ENCODE data around the gene FAM210B. TPM values are rescaled to one million over a fixed set of nuclear protein-coding genes. Genes with fewer than 3 reads are reported as not detected.
A peak's percentile ranks its signal among the peaks of the same experiment; 100 is the strongest.
"Not testable (repeated sequence)": the region's sequence is repeated elsewhere in the genome, so short reads cannot be mapped to it uniquely, and the experiment has no call there.

FAM210B gene, protein sequence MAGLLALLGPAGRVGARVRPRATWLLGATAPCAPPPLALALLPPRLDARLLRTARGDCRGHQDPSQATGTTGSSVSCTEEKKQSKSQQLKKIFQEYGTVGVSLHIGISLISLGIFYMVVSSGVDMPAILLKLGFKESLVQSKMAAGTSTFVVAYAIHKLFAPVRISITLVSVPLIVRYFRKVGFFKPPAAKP
- 6.2 and 6.9 TPM in 2 replicates for total RNA-seq

DNA sequence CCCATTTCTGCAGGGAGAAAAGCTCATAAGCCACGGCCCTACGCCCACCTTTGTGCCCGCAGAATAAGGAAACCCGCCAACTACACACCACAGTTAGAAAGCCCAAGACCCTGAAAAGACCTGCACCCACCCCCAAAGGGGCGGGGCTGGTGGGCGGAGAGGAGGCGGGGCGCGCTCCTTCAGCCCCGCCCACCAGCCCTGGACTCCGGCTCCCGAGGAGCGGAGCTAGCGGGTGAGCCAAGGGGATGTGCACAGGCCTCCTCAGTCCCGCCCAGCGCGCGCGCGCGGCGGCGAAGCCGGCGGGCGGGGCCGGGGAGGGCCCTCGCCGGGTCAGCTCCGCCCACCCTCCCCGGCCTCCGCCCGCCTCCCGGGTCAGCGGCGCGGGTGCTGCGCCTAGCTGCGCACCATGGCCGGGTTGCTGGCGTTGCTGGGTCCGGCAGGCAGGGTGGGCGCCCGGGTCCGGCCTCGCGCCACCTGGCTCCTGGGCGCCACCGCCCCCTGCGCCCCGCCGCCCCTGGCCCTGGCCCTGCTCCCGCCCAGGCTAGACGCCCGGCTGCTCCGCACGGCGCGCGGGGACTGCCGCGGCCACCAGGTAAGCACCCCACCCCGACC lies at the start of gene FAM210B:
TSS of gene FAM210B (plus strand) at position 375 of the 612 bp plus-strand sequence. CDS start at position 407, 32 bp downstream.
- intact Hi-C loops (cut with micrococcal nuclease) = loop anchor here (1.0 to 5.0 kb wide), 4 partner anchors 13 to 111 kb away; partner anchors contain the start of genes AURKA, CSTF1, MC3R and RTF2
- H3K27ac Mint-ChIP-seq = peak within 1 kb of the TSS; percentile 48
- DNase-seq (ENCODE audit: low spot score) = peak; percentile 76
- peak within 1 kb of the TSS; percentile 85 for H3K4me3 Mint-ChIP-seq
- H3K36me3 Mint-ChIP-seq (ENCODE audit: low read depth) = no peaks in the 10 kb centered on the region
- peaks cover 7% of the 10 kb centered on the region for H3K27me3 Mint-ChIP-seq (ENCODE audit: insufficient read depth)
- peaks cover 7% of the 10 kb centered on the region for H3K4me1 Mint-ChIP-seq (ENCODE audit: low read depth)
- H3K9me3 Mint-ChIP-seq = no peaks in the 10 kb centered on the region

DNA sequence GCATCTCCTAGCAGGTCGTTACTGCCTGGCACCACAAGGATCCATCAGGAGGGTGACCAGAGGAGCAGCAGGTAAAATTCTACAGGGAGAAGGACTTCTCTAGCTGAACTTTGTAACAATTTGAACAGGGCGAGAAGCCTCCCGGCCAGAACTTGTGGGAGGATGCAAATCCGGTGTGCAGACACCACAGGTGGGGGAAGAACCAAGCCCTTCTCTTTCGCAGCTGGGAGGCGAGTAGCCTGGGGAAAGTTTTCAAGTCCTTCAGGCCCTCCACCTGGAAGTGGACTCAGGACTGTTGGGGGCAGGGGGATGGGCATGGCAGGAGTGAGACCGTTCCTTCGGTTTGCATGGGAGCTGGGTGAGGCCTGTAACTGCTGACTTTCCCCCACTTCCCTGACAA lies 42.7 kb upstream of the FAM210B start:
- intact Hi-C loops (cut with micrococcal nuclease) = no loop called here
- Mint-ChIP-seq H3K4me3 (no peak overlapping the region), H3K27ac (no peak overlapping the region)

DNA sequence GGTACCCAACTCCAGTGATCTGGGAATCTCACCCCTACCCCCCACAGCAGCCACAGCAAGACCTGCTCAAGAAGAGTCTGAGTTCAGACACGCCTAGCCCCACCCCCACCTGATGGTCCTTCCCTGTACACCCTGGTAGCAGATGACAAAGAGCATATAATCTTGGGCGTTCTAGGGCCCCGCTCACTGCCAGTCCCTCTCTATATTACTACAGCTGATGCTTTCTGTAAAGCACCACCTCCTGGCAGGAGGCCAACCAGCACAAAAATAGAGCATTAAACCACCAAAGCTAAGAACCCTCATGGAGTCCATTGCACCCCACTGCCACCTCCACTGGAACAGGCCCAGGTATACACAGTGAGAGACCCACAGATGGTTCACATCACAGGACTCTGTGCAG lies 42.3 kb upstream of the FAM210B start:
- peaks cover 3% of the 10 kb centered on the region for H3K9me3 Mint-ChIP-seq
- no peak overlapping the region for H3K27ac Mint-ChIP-seq
- H3K4me1 Mint-ChIP-seq (ENCODE audit: low read depth) = no peaks in the 10 kb centered on the region
- intact Hi-C loops (cut with micrococcal nuclease) = no loop called here
- no peaks in the 10 kb centered on the region for H3K36me3 Mint-ChIP-seq (ENCODE audit: low read depth)
- peaks cover 9% of the 10 kb centered on the region for H3K27me3 Mint-ChIP-seq (ENCODE audit: insufficient read depth)
- DNase-seq (ENCODE audit: low spot score) = no peak
- no peak overlapping the region for H3K4me3 Mint-ChIP-seq

More for the DNA sequence above, 42.7 kb upstream of the FAM210B start:
- Mint-ChIP-seq H3K9me3 (peaks cover 3% of the 10 kb centered on the region), H3K36me3 (ENCODE audit: low read depth) (no peaks in the 10 kb centered on the region), H3K4me1 (ENCODE audit: low read depth) (no peaks in the 10 kb centered on the region), H3K27me3 (ENCODE audit: insufficient read depth) (peaks cover 9% of the 10 kb centered on the region)
- DNase-seq (ENCODE audit: low spot score) = no peak

DNA sequence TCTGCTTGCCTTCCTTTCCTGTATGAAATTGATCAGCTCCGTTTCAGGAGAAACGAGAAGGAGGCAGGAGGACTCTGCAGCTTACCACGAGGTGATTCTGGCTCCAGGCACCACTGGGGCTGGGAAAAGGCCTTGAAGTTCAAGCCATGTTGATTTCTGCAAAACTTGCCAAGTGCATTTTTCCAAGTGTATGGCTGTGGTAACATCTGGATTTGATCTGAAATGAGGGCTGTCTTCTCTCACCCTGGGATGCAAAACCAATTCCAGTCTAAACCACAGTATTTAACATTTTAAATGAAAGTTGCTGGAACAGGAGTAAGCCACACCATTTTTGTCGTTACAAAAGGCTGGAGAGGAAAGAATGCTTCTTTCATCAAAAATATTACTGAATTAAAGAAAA lies 36.1 kb upstream of the FAM210B start:
- Mint-ChIP-seq H3K27me3 (ENCODE audit: insufficient read depth) (peaks cover 7% of the 10 kb centered on the region), H3K9me3 (no peaks in the 10 kb centered on the region), H3K4me3 (no peak overlapping the region), H3K4me1 (ENCODE audit: low read depth) (no peaks in the 10 kb centered on the region), H3K36me3 (ENCODE audit: low read depth) (no peaks in the 10 kb centered on the region), H3K27ac (no peak overlapping the region)
- DNase-seq (ENCODE audit: low spot score) = no peak
- intact Hi-C loops (cut with micrococcal nuclease) = no loop called here

GRCh38 chr20:56323206-56323605 lies 35.6 kb upstream of the FAM210B start:
- no peak overlapping the region for H3K27ac Mint-ChIP-seq
- no peaks in the 10 kb centered on the region for H3K9me3 Mint-ChIP-seq
- no peak overlapping the region for H3K4me3 Mint-ChIP-seq
- intact Hi-C loops (cut with micrococcal nuclease) = no loop called here
- H3K27me3 Mint-ChIP-seq (ENCODE audit: insufficient read depth) = peaks cover 5% of the 10 kb centered on the region
- DNase-seq (ENCODE audit: low spot score) = no peak
- no peaks in the 10 kb centered on the region for H3K4me1 Mint-ChIP-seq (ENCODE audit: low read depth)
- H3K36me3 Mint-ChIP-seq (ENCODE audit: low read depth) = no peaks in the 10 kb centered on the region

GRCh38 chr20:56323656-56324055 lies 35.1 kb upstream of the FAM210B start:
- intact Hi-C loops (cut with micrococcal nuclease) = no loop called here
- Mint-ChIP-seq H3K27ac (no peak overlapping the region), H3K27me3 (ENCODE audit: insufficient read depth) (peaks cover 5% of the 10 kb centered on the region), H3K9me3 (no peaks in the 10 kb centered on the region), H3K36me3 (ENCODE audit: low read depth) (no peaks in the 10 kb centered on the region), H3K4me3 (no peak overlapping the region), H3K4me1 (ENCODE audit: low read depth) (no peaks in the 10 kb centered on the region)
- no peak for DNase-seq (ENCODE audit: low spot score)

- H3K9me3 Mint-ChIP-seq = no peaks in the 10 kb centered on the region
- H3K36me3 Mint-ChIP-seq (ENCODE audit: low read depth) = no peaks in the 10 kb centered on the region
- DNase-seq (ENCODE audit: low spot score) = no peak
- no peak overlapping the region for H3K27ac Mint-ChIP-seq
- intact Hi-C loops (cut with micrococcal nuclease) = no loop called here
- no peaks in the 10 kb centered on the region for H3K4me1 Mint-ChIP-seq (ENCODE audit: low read depth)
- no peak overlapping the region for H3K4me3 Mint-ChIP-seq
- H3K27me3 Mint-ChIP-seq (ENCODE audit: insufficient read depth) = peaks cover 5% of the 10 kb centered on the region
Observed at GRCh38 chr20:56324806-56325205, 34.0 kb upstream of the FAM210B start.

DNA sequence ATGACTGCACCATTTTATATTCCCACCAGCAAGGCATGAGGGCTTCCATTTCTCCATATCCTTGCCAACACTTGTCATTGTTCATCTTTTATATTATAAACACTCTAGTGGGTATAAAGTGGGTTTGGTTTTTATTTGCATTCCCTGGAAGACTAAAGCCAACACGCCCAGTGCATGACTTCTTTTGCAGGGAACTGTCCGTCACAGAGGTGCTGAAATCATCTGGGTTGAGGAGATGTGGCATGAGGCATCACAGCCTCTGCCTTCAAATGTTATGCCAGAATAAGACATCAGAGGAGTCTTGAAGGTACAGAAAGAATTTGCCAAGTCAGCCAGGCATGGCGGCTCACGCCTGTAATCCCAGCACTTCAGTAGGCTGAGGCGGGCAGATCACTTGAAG lies 29.9 kb upstream of the FAM210B start:
- Mint-ChIP-seq H3K4me1 (ENCODE audit: low read depth) (no peaks in the 10 kb centered on the region), H3K36me3 (ENCODE audit: low read depth) (no peaks in the 10 kb centered on the region), H3K9me3 (no peaks in the 10 kb centered on the region), H3K27me3 (ENCODE audit: insufficient read depth) (peaks cover 3% of the 10 kb centered on the region), H3K27ac (no peak overlapping the region), H3K4me3 (no peak overlapping the region)
- intact Hi-C loops (cut with micrococcal nuclease) = no loop called here
- DNase-seq (ENCODE audit: low spot score) = no peak

DNA sequence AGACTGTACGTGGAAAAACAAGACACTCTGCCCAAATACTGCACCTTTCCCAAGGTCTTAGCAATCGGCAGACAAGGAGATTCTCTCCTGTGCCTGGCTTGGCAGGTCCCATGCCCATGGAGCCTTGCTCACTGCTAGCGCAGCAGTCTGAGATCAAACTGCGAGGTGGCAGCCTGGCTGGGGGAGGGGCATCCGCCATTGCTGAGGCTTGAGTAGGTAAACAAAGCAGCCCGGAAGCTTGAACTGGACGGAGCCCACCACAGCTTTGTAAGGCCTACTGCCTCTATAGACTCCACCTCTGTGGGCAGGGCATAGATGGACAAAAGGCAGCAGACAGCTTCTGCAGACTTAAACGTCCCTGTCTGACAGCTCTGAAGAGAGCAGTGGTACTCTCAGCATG lies 22.1 kb upstream of the FAM210B start:
- H3K27me3 Mint-ChIP-seq (ENCODE audit: insufficient read depth) = peaks cover 30% of the 10 kb centered on the region
- H3K4me1 Mint-ChIP-seq (ENCODE audit: low read depth); H3K27ac Mint-ChIP-seq; H3K9me3 Mint-ChIP-seq; H3K36me3 Mint-ChIP-seq (ENCODE audit: low read depth); intact Hi-C loops (cut with micrococcal nuclease); DNase-seq (ENCODE audit: low spot score); H3K4me3 Mint-ChIP-seq: not testable (repeated sequence)

GRCh38 chr20:56342783-56343182 lies 16.0 kb upstream of the FAM210B start:
- no peak overlapping the region for H3K4me3 Mint-ChIP-seq
- H3K9me3 Mint-ChIP-seq = no peaks in the 10 kb centered on the region
- H3K36me3 Mint-ChIP-seq (ENCODE audit: low read depth) = no peaks in the 10 kb centered on the region
- no peak for DNase-seq (ENCODE audit: low spot score)
- H3K27me3 Mint-ChIP-seq (ENCODE audit: insufficient read depth) = peaks cover 56% of the 10 kb centered on the region
- intact Hi-C loops (cut with micrococcal nuclease) = loop anchor here (5.0 kb wide), 1 partner anchor 1660 kb away; no protein-coding TSS in a partner anchor
- no peaks in the 10 kb centered on the region for H3K4me1 Mint-ChIP-seq (ENCODE audit: low read depth)
- H3K27ac Mint-ChIP-seq = no peak overlapping the region

GRCh38 chr20:56343861-56344381 lies 14.9 kb upstream of the FAM210B start:
- DNase-seq (ENCODE audit: low spot score) = no peak
- H3K36me3 Mint-ChIP-seq (ENCODE audit: low read depth) = no peaks in the 10 kb centered on the region
- peaks cover 60% of the 10 kb centered on the region for H3K27me3 Mint-ChIP-seq (ENCODE audit: insufficient read depth)
- H3K4me3 Mint-ChIP-seq = no peak overlapping the region
- intact Hi-C loops (cut with micrococcal nuclease) = loop anchor here (1.0 to 5.0 kb wide), 2 partner anchors 96 to 1662 kb away; partner anchors contain the start of gene MC3R
- H3K27ac Mint-ChIP-seq = no peak overlapping the region
- H3K9me3 Mint-ChIP-seq = no peaks in the 10 kb centered on the region
- no peaks in the 10 kb centered on the region for H3K4me1 Mint-ChIP-seq (ENCODE audit: low read depth)

- no peak for DNase-seq (ENCODE audit: low spot score)
- H3K36me3 Mint-ChIP-seq (ENCODE audit: low read depth) = no peaks in the 10 kb centered on the region
- H3K27ac Mint-ChIP-seq = no peak overlapping the region
- no peak overlapping the region for H3K4me3 Mint-ChIP-seq
- H3K4me1 Mint-ChIP-seq (ENCODE audit: low read depth) = no peaks in the 10 kb centered on the region
- H3K27me3 Mint-ChIP-seq (ENCODE audit: insufficient read depth) = peaks cover 46% of the 10 kb centered on the region
- no peaks in the 10 kb centered on the region for H3K9me3 Mint-ChIP-seq
- intact Hi-C loops (cut with micrococcal nuclease) = no loop called here
Observed at GRCh38 chr20:56345911-56346310, 12.9 kb upstream of the FAM210B start.

DNA sequence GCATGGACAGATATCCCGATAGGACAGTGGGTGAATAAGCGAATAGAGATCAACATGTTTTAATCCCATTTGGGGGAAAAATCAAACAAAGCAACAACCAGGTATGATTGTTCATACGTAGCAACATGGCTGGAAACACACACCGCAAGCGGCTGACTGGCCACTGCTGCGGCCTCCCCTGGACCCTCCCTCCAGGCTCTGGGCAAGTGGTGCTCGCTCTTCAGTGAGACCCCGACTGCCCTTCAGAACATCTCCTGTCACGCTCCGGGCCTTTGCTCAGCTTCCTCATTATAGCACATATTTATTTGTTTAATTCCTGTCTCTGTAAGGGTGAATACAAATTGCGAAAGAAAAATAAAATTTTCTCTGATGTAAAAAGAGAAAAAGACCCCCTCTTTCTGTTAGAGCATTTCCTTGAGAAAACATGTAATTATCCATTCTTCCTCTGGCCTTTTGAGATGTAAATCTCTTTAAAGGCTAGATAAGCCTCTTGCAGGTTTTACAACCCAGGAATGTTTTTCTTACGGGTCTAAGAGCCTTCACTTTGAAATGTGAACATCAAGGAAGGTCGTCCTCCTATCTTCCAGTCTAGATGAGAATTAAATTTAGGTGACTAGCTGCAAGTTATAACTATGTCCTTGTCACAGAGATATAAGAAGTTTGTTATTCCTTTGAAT lies 11.0 kb upstream of the FAM210B start:
- Mint-ChIP-seq H3K36me3 (ENCODE audit: low read depth) (no peaks in the 10 kb centered on the region), H3K4me1 (ENCODE audit: low read depth) (no peaks in the 10 kb centered on the region), H3K27ac (no peak overlapping the region), H3K27me3 (ENCODE audit: insufficient read depth) (peaks cover 33% of the 10 kb centered on the region), H3K9me3 (no peaks in the 10 kb centered on the region), H3K4me3 (no peak overlapping the region)
- intact Hi-C loops (cut with micrococcal nuclease) = no loop called here
- no peak for DNase-seq (ENCODE audit: low spot score)

Data from activated T-helper 1 cell treated with anti-CD3 and anti-CD28 coated beads, Interleukin-12 subunit alpha, Interleukin-12 subunit beta, Interleukin-2, Interleukin-4 antibody, amounts not matched to agents 30 ng/mL and 10 ng/mL and 1 ng/mL, durations not matched to agents 14 hours and 24 hours and 36 hours (primary cell).